ENCODE results near the gene FOXJ1.

DNA sequence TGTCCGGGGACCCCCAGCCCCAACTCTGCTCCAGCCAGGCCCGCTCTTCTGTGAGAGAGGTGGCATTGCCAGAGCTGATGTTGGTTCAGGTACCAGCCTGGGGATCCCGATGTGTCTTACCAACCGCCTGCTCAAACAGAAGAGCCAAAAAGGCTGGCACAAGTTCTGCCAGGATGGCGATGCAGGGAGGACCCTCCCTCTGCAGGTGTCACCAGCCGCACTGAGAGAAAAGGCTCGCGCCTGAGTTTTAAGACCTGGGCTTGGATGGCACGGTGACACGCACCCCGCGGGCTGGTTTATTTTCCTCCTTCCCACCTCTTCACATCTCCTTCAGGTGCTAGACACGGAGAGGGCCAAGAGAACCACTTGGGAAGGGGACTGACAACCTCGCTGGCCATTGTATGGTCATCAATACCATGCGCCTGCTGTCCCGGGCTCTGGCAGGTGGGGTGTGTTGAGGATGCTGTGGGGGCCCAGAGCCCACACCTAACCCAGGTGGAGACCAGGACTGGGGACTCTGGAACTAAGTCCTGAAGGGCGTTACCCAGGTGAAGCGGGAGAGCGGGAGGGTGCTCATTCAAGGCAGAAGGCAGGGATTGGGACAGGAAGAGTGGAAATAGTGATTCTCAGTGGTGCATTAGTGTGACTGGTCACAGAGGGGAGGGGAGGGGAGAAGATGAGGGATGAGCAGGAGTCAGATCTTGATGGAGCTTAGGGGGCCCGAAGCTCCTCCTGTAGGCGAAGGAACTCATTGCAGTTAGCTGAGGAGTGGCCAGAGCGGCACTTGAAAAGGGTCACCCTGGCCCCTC, 16.3 kb downstream of the FOXJ1 start:
- TF ChIP-seq POLR2AphosphoS5 (IDR thresholded peaks at IDR 0.05; ENCODE audit: low read depth) (no peak), GABPA (IDR thresholded peaks at IDR 0.05; ENCODE audit: low read depth) (no peak), SPI1 (IDR thresholded peaks at IDR 0.05; ENCODE audit: borderline replicate concordance, low read depth) (no peak)
- TF ChIP-seq, protein P1, sequence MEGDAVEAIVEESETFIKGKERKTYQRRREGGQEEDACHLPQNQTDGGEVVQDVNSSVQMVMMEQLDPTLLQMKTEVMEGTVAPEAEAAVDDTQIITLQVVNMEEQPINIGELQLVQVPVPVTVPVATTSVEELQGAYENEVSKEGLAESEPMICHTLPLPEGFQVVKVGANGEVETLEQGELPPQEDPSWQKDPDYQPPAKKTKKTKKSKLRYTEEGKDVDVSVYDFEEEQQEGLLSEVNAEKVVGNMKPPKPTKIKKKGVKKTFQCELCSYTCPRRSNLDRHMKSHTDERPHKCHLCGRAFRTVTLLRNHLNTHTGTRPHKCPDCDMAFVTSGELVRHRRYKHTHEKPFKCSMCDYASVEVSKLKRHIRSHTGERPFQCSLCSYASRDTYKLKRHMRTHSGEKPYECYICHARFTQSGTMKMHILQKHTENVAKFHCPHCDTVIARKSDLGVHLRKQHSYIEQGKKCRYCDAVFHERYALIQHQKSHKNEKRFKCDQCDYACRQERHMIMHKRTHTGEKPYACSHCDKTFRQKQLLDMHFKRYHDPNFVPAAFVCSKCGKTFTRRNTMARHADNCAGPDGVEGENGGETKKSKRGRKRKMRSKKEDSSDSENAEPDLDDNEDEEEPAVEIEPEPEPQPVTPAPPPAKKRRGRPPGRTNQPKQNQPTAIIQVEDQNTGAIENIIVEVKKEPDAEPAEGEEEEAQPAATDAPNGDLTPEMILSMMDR (IDR thresholded peaks at IDR 0.05; ENCODE audit: insufficient read depth, low read length) = no peak
- TF ChIP-seq, protein P2, sequence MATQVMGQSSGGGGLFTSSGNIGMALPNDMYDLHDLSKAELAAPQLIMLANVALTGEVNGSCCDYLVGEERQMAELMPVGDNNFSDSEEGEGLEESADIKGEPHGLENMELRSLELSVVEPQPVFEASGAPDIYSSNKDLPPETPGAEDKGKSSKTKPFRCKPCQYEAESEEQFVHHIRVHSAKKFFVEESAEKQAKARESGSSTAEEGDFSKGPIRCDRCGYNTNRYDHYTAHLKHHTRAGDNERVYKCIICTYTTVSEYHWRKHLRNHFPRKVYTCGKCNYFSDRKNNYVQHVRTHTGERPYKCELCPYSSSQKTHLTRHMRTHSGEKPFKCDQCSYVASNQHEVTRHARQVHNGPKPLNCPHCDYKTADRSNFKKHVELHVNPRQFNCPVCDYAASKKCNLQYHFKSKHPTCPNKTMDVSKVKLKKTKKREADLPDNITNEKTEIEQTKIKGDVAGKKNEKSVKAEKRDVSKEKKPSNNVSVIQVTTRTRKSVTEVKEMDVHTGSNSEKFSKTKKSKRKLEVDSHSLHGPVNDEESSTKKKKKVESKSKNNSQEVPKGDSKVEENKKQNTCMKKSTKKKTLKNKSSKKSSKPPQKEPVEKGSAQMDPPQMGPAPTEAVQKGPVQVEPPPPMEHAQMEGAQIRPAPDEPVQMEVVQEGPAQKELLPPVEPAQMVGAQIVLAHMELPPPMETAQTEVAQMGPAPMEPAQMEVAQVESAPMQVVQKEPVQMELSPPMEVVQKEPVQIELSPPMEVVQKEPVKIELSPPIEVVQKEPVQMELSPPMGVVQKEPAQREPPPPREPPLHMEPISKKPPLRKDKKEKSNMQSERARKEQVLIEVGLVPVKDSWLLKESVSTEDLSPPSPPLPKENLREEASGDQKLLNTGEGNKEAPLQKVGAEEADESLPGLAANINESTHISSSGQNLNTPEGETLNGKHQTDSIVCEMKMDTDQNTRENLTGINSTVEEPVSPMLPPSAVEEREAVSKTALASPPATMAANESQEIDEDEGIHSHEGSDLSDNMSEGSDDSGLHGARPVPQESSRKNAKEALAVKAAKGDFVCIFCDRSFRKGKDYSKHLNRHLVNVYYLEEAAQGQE (IDR thresholded peaks at IDR 0.05; ENCODE audit: insufficient replicate concordance, low read depth) = no peak

Measured in HL-60 (cell line).